HEK293 (cell line): Measurements from ENCODE around the gene TFAP2E.

Experiments
- CTCF ChIA-PET: fragments of 350-600 bp; formaldehyde crosslinking; extraction: SDS; loops from one replicate; lab custom pipeline; 2021; ENCODE audit warnings: antibody characterized with exemption; lab: Yijun Ruan, JAX
- POLR2A ChIA-PET: fragments of 300-600 bp; formaldehyde crosslinking; extraction: SDS; loops from one replicate; lab custom pipeline; 2020; ENCODE audit warnings: antibody characterized with exemption, inconsistent platforms; lab: Yijun Ruan, JAX
- H3K27ac ChIP-seq: fragments of 200-500 bp; sonication (Bioruptor generic); 2 replicates; pipeline ENCODE4 v1.5.1; 2014; ENCODE audit warnings: low read depth, low read length, control low read depth, inconsistent platforms; ENCODE audit errors: extremely low read depth
- H3K36me3 ChIP-seq, 2 experiments: fragments of 200-500 bp in 1 of 2; sonication (Bioruptor generic) in 1 of 2; 1 replicate in 1 of 2; 2 replicates in 1 of 2; pipeline ENCODE4 v1.5.1; 2014 to 2017; ENCODE audit warnings: inconsistent platforms in 2 of 2, low read length in 2 of 2; ENCODE audit not compliant: control insufficient read depth in 2 of 2, insufficient read depth in 1 of 2
- H3K4me1 ChIP-seq: fragments of 200-500 bp; sonication (Bioruptor generic); 2 replicates; pipeline ENCODE4 v1.5.1; 2014; ENCODE audit warnings: mild to moderate bottlenecking, low read length, inconsistent platforms; ENCODE audit not compliant: control insufficient read depth, insufficient read depth
- H3K4me3 ChIP-seq: 2 replicates; pipeline ENCODE4 v1.5.1; 2011; ENCODE audit warnings: low read depth, mild to moderate bottlenecking, control low read depth, low read length, moderate library complexity
- H3K9me3 ChIP-seq: fragments of 200-500 bp; sonication (Bioruptor generic); 2 replicates; pipeline ENCODE4 v1.5.1; 2014; ENCODE audit warnings: low read depth, low read length, inconsistent platforms; ENCODE audit not compliant: control insufficient read depth, insufficient read depth
- BCL11B ChIP-seq: fragments of 450-650 bp; formaldehyde crosslinking; IDR thresholded peaks from 2 replicates; pipeline ENCODE4 v1.5.1; 2016; ENCODE audit warnings: low read depth, missing biosample characterization, missing genetic modification characterization
- BCL6B ChIP-seq: fragments of 450-650 bp; formaldehyde crosslinking; IDR thresholded peaks from 2 replicates; pipeline ENCODE4 v1.5.1; 2017; ENCODE audit warnings: missing biosample characterization, missing genetic modification characterization
- GLIS1 ChIP-seq: fragments of 450-650 bp; formaldehyde crosslinking; IDR thresholded peaks from 2 replicates; pipeline ENCODE4 v1.5.1; 2016; ENCODE audit warnings: missing biosample characterization, missing genetic modification characterization
- GLIS2 ChIP-seq: fragments of 450-650 bp; formaldehyde crosslinking; IDR thresholded peaks from 2 replicates; pipeline ENCODE4 v1.5.1; 2016; ENCODE audit warnings: missing biosample characterization, missing genetic modification characterization
- REPIN1 ChIP-seq: fragments of 450-650 bp; formaldehyde crosslinking; IDR thresholded peaks from 2 replicates; pipeline ENCODE4 v1.5.1; 2017; ENCODE audit warnings: missing biosample characterization, missing genetic modification characterization, low read depth
- TRIM28 ChIP-seq: IDR thresholded peaks from 2 replicates; pipeline ENCODE4 v1.6.1; 2011; ENCODE audit warnings: low read length, control low read depth, borderline replicate concordance
- WT1 ChIP-seq: fragments of 450-650 bp; formaldehyde crosslinking; IDR thresholded peaks from 2 replicates; pipeline ENCODE4 v1.5.1; 2016; ENCODE audit warnings: missing biosample characterization, missing genetic modification characterization
- ZBTB8A ChIP-seq: fragments of 450-650 bp; formaldehyde crosslinking; IDR thresholded peaks from 2 replicates; pipeline ENCODE4 v1.5.1; 2016; ENCODE audit warnings: missing biosample characterization, missing genetic modification characterization
- ZNF112 ChIP-seq: fragments of 450-650 bp; formaldehyde crosslinking; IDR thresholded peaks from 2 replicates; pipeline ENCODE4 v1.5.0; 2017; ENCODE audit warnings: missing biosample characterization, missing genetic modification characterization
- ZNF16 ChIP-seq: fragments of 450-650 bp; formaldehyde crosslinking; IDR thresholded peaks from 2 replicates; pipeline ENCODE4 v1.5.1; 2016; ENCODE audit warnings: low read depth, missing biosample characterization, missing genetic modification characterization
- ZNF175 ChIP-seq: fragments of 450-650 bp; formaldehyde crosslinking; IDR thresholded peaks from 2 replicates; pipeline ENCODE4 v1.5.1; 2016; ENCODE audit warnings: missing biosample characterization, missing genetic modification characterization
- ZNF239 ChIP-seq: fragments of 450-650 bp; formaldehyde crosslinking; IDR thresholded peaks from 2 replicates; pipeline ENCODE4 v1.5.1; 2016; ENCODE audit warnings: missing biosample characterization, missing genetic modification characterization
- ZNF26 ChIP-seq: fragments of 450-650 bp; formaldehyde crosslinking; IDR thresholded peaks from 2 replicates; pipeline ENCODE4 v1.5.1; 2016; ENCODE audit warnings: missing biosample characterization, missing genetic modification characterization
- ZNF354C ChIP-seq: fragments of 450-650 bp; formaldehyde crosslinking; IDR thresholded peaks from 2 replicates; pipeline ENCODE4 v1.5.1; 2016; ENCODE audit warnings: missing biosample characterization, missing genetic modification characterization, low read depth, borderline replicate concordance
- ZNF362 ChIP-seq: fragments of 450-650 bp; formaldehyde crosslinking; IDR thresholded peaks from 2 replicates; pipeline ENCODE4 v1.5.1; 2016; ENCODE audit warnings: missing biosample characterization, missing genetic modification characterization
- ZNF391 ChIP-seq: fragments of 450-650 bp; formaldehyde crosslinking; IDR thresholded peaks from 2 replicates; pipeline ENCODE4 v1.5.1; 2016; ENCODE audit warnings: low read depth, missing biosample characterization, missing genetic modification characterization, borderline replicate concordance
- ZNF404 ChIP-seq: fragments of 450-650 bp; formaldehyde crosslinking; IDR thresholded peaks from 2 replicates; pipeline ENCODE4 v1.5.1; 2017; ENCODE audit warnings: missing biosample characterization, missing genetic modification characterization
- ZNF473 ChIP-seq: fragments of 450-650 bp; formaldehyde crosslinking; IDR thresholded peaks from 2 replicates; pipeline ENCODE4 v1.5.1; 2017; ENCODE audit warnings: missing biosample characterization, missing genetic modification characterization
- ZNF549 ChIP-seq: fragments of 450-650 bp; IDR thresholded peaks from 2 replicates; pipeline ENCODE4 v1.5.1; 2018; ENCODE audit warnings: missing biosample characterization, missing genetic modification characterization, mild to moderate bottlenecking, inconsistent platforms, moderate library complexity
- ZNF555 ChIP-seq: fragments of 450-650 bp; formaldehyde crosslinking; conservative IDR thresholded peaks from 2 replicates; pipeline ENCODE4 v1.5.1; 2017; ENCODE audit warnings: missing biosample characterization, mild to moderate bottlenecking, missing genetic modification characterization, inconsistent platforms
- ZNF571 ChIP-seq: fragments of 450-650 bp; formaldehyde crosslinking; IDR thresholded peaks from 2 replicates; pipeline ENCODE4 v1.5.0; 2017; ENCODE audit warnings: missing biosample characterization, missing genetic modification characterization
- ZNF585B ChIP-seq: fragments of 450-650 bp; formaldehyde crosslinking; IDR thresholded peaks from 2 replicates; pipeline ENCODE4 v1.5.1; 2016; ENCODE audit warnings: missing biosample characterization, missing genetic modification characterization
- ZNF596 ChIP-seq: fragments of 450-650 bp; IDR thresholded peaks from 2 replicates; pipeline ENCODE4 v1.5.0; 2018; ENCODE audit warnings: missing biosample characterization, mild to moderate bottlenecking, missing genetic modification characterization, moderate library complexity
- ZNF610 ChIP-seq: fragments of 450-650 bp; formaldehyde crosslinking; IDR thresholded peaks from 2 replicates; pipeline ENCODE4 v1.5.1; 2016; ENCODE audit warnings: missing biosample characterization, missing genetic modification characterization, borderline replicate concordance
- ZNF621 ChIP-seq: fragments of 450-650 bp; formaldehyde crosslinking; IDR thresholded peaks from 2 replicates; pipeline ENCODE4 v1.5.1; 2017; ENCODE audit warnings: missing biosample characterization, missing genetic modification characterization
- ZNF629 ChIP-seq: fragments of 450-650 bp; formaldehyde crosslinking; IDR thresholded peaks from 2 replicates; pipeline ENCODE4 v1.5.1; 2017; ENCODE audit warnings: missing biosample characterization, missing genetic modification characterization
- ZNF654 ChIP-seq: fragments of 450-650 bp; formaldehyde crosslinking; IDR thresholded peaks from 2 replicates; pipeline ENCODE4 v1.5.1; 2016; ENCODE audit warnings: low read depth, missing biosample characterization, missing genetic modification characterization
- ZNF777 ChIP-seq: fragments of 450-650 bp; formaldehyde crosslinking; IDR thresholded peaks from 2 replicates; pipeline ENCODE4 v1.5.1; 2017; ENCODE audit warnings: missing biosample characterization, missing genetic modification characterization, borderline replicate concordance
- ZNF830 ChIP-seq: fragments of 450-650 bp; IDR thresholded peaks from 2 replicates; pipeline ENCODE4 v1.5.0; 2018; ENCODE audit warnings: missing biosample characterization, missing genetic modification characterization, low read depth, mild to moderate bottlenecking, moderate library complexity
- ZSCAN23 ChIP-seq: fragments of 450-650 bp; formaldehyde crosslinking; IDR thresholded peaks from 2 replicates; pipeline ENCODE4 v1.5.1; 2016; ENCODE audit warnings: missing biosample characterization, missing genetic modification characterization
- TF ChIP-seq, protein P1 (sequence below): fragments of 450-650 bp; formaldehyde crosslinking; IDR thresholded peaks from 2 replicates; pipeline ENCODE4 v1.5.1; 2016; ENCODE audit warnings: missing biosample characterization, missing genetic modification characterization

TFAP2E gene

GRCh38 chr1:35599411-35599810 lies 26.3 kb downstream of the TFAP2E start:
- peaks cover 22 to 77% of the 10 kb centered on the region in 2 experiments for H3K36me3 ChIP-seq
- no peaks in the 10 kb centered on the region for H3K4me1 ChIP-seq
- TF ChIP-seq REPIN1 (no peak), ZNF777 (tag by site-specific recombination) (no peak), ZNF404 (no peak), ZNF585B (tag by site-specific recombination) (no peak), ZNF654 (no peak), ZNF621 (tag by site-specific recombination) (no peak), ZNF391 (tag by site-specific recombination) (no peak), WT1 (tag by site-specific recombination) (no peak), ZNF26 (no peak), ZNF112 (no peak), ZNF555 (tag by site-specific recombination) (no peak)
- TF ChIP-seq, protein P1, sequence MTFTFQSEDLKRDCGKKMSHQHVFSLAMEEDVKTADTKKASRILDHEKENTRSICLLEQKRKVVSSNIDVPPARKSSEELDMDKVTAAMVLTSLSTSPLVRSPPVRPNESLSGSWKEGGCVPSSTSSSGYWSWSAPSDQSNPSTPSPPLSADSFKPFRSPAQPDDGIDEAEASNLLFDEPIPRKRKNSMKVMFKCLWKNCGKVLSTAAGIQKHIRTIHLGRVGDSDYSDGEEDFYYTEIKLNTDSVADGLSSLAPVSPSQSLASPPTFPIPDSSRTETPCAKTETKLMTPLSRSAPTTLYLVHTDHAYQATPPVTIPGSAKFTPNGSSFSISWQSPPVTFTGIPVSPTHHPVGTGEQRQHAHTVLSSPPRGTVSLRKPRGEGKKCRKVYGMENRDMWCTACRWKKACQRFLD (tag by site-specific recombination): no peak
- CTCF ChIA-PET: interaction anchor here (0.6 to 4.1 kb wide), 2 partner anchors 116 to 162 kb away, joined by 3 to 14 read pairs; no protein-coding TSS in a partner anchor
- no peaks in the 10 kb centered on the region for H3K9me3 ChIP-seq
- no peak overlapping the region for H3K27ac ChIP-seq
- POLR2A ChIA-PET: no interaction called here
- H3K4me3 ChIP-seq: no peak overlapping the region

GRCh38 chr1:35600593-35600992 lies 27.5 kb downstream of the TFAP2E start:
- POLR2A ChIA-PET: no interaction called here
- no peak overlapping the region for H3K4me3 ChIP-seq
- H3K27ac ChIP-seq: no peak overlapping the region
- no peaks in the 10 kb centered on the region for H3K4me1 ChIP-seq
- H3K9me3 ChIP-seq: no peaks in the 10 kb centered on the region
- no peak for TF ChIP-seq BCL6B (tag by site-specific recombination)
- no peak for TF ChIP-seq BCL11B (tag by site-specific recombination)
- TF ChIP-seq ZNF571 (tag by site-specific recombination): no peak
- TF ChIP-seq ZNF362: no peak
- CTCF ChIA-PET: interaction anchor here (4.1 kb wide), 1 partner anchor 115 kb away, joined by 14 read pairs; no protein-coding TSS in a partner anchor
- peaks cover 22 to 86% of the 10 kb centered on the region in 2 experiments for H3K36me3 ChIP-seq

DNA sequence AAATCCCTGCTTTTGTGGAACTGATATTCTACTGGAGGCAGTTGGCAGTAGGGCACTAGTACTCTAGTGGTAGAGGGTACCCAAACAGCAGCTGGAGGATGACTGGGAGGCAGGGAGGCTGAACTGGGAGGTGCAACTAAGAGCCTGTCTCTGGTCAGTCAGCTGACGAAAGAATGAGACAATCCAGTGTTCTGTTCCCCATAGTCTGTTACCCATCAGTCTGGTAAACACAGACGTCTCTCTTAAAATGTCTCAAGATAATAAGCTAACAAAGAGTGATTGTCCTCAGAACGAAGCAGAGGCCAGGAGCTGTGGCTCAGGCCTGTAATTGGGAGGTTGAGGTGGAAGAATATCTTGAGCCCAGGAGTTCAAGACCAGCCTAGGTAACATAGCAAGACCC lies 30.4 kb downstream of the TFAP2E start:
- TF ChIP-seq ZNF16 (tag by site-specific recombination) (no peak), ZNF830 (tag by site-specific recombination) (no peak), ZSCAN23 (no peak), ZNF473 (tag by site-specific recombination) (no peak), ZNF549 (tag by site-specific recombination) (no peak), ZNF175 (no peak), ZNF239 (tag by site-specific recombination) (no peak), ZNF610 (tag by site-specific recombination) (no peak), GLIS1 (no peak), ZNF596 (tag by site-specific recombination) (no peak), ZNF629 (tag by site-specific recombination) (no peak), TRIM28 (no peak), GLIS2 (tag by site-specific recombination) (no peak), ZBTB8A (tag by site-specific recombination) (no peak), ZNF354C (tag by site-specific recombination) (no peak)
- Histone ChIP-seq H3K4me1 (no peaks in the 10 kb centered on the region), H3K9me3 (no peaks in the 10 kb centered on the region), H3K36me3 (peaks cover 38 to 89% of the 10 kb centered on the region in 2 experiments), H3K27ac (no peak overlapping the region), H3K4me3 (no peak overlapping the region)
- ChIA-PET CTCF (interaction anchor here (0.6 to 1.0 kb wide), 4 partner anchors 10 to 113 kb away, joined by 3 to 4 read pairs (median 3); no protein-coding TSS in a partner anchor), POLR2A (no interaction called here)
